Stromal cell of bone marrow (primary cell): ENCODE measurements around the gene DOK7.

Source experiments
- DNase-seq: peaks from one replicate; pipeline ENCODE4 v3.0.0-alpha.2; 2012; ENCODE audit warnings: low read depth

The DOK7 gene

GRCh38 chr4:3462790-3463415, at the start of gene DOK7:
Gene DOK7 (plus strand): TSS chr4:3463306. CDS start chr4:3463376, 70 bp downstream.
- no peak for DNase-seq

GRCh38 chr4:3413675-3414420, 49.3 kb upstream of the DOK7 start:
- no peak for DNase-seq

- no peak for DNase-seq
Observed at GRCh38 chr4:3414421-3415279, 48.5 kb upstream of the DOK7 start.

- no peak for DNase-seq
Observed at GRCh38 chr4:3415471-3416141, 47.5 kb upstream of the DOK7 start.

DNA sequence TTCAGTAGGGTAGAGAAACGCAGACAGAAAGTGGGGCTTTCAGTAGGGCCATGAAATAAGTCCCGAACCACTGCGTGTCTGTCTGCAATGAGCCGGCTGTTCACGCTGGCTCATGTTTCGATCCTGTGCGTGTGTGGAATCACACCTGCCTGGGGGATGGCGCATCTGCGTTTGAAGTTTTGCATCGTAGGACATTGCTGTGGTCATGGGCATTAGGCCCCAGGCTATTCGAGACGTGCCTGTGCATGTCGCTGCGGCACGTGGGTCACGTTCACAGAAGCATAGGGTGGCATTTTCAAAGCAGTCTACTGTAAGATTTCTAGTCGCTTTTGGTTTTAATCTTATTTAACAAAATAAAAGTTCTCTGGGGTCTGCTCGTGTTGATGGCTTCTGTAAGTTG, 46.8 kb upstream of the DOK7 start:
- DNase-seq = no peak

DNA sequence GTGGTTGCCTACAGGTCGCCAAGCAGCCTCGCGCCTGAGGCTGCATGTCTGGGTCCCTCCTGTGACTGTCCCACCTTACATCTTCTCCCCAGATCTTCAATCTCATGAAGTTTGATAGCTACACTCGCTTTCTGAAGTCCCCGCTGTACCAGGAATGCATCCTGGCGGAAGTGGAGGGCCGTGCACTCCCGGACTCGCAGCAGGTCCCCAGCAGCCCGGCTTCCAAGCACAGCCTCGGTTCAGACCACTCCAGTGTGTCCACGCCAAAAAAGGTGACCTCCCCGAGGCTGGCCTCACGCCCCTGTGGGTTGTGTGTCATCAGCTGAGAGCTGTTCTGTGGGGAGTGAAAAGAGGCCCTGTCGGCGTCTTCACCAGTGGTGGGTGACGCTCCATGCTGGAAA, 46.3 kb upstream of the DOK7 start:
- DNase-seq = no peak

GRCh38 chr4:3417448-3417847, 45.7 kb upstream of the DOK7 start:
- DNase-seq = no peak

- no peak for DNase-seq
Observed at GRCh38 chr4:3418029-3418762, 44.9 kb upstream of the DOK7 start.

GRCh38 chr4:3419836-3420605, 43.1 kb upstream of the DOK7 start:
- DNase-seq = no peak

- no peak for DNase-seq
Observed at GRCh38 chr4:3420606-3420955, 42.5 kb upstream of the DOK7 start.

DNA sequence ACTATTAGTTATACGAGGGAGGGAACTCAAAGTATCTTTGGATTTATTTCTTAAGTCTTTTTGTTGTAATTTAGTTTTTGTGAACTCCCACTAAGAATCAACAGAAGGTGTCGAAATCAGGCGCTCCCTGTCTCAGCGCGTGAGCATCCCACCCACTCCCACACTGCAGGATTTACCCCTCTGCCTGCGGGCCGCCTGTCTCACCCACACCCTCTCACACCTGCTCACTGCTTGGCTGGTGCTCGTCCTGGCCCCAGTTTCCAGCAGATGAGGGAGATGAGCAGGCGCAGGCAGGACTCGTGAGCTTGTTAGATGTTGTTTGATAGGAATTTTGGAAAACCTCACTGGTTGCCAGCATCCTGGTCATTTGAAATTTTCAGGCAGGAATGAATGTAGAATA, 42.1 kb upstream of the DOK7 start:
- DNase-seq = no peak

GRCh38 chr4:3421470-3421869, 41.6 kb upstream of the DOK7 start:
- DNase-seq = no peak

GRCh38 chr4:3422241-3422801, 40.8 kb upstream of the DOK7 start:
- no peak for DNase-seq

- DNase-seq = no peak
Observed at GRCh38 chr4:3422808-3423297, 40.3 kb upstream of the DOK7 start.

- no peak for DNase-seq
Observed at GRCh38 chr4:3423406-3423805, 39.7 kb upstream of the DOK7 start.

- no peak for DNase-seq
Observed at GRCh38 chr4:3423952-3424351, 39.2 kb upstream of the DOK7 start.

DNA sequence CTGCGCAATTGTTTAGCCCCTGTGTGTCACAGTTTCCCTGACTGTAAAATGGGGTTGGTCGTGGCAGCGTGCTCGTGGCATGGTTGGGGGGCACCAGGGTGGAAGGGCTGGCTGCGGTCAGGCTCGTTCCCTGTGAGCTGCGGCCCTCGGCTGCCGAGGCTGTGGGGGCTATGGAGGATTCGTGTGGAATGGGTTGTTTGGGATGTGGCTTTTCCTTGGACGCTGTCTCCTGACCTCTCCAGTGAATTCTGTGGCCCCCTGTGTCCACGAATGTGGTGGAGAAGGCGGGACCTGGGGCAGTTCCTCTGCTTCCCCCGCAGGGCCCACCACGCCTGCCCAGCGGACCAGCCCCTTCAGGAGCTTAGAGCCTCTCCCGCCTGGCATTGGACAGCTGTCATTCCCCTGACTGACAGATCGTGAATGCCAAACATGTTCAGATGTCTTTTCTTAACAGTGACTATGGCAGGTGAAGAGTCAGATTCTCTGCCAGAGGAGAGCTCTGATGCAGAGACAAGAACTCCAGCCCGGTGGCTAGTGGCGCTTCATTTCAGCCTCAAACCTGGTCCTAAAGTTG, 38.5 kb upstream of the DOK7 start:
- DNase-seq = no peak

- DNase-seq = no peak
Observed at GRCh38 chr4:3426465-3427133, 36.5 kb upstream of the DOK7 start.

GRCh38 chr4:3427134-3427476, 36.0 kb upstream of the DOK7 start:
- no peak for DNase-seq
